GM18502 (cell line): Measurements from ENCODE around the gene CEMIP2.

Experiments
- ATAC-seq: cut with Tn5 transposase; IDR thresholded peaks from one replicate; pipeline ENCODE4 v1.9.1; 2021; ENCODE audit warnings: mild to moderate bottlenecking; ENCODE audit not compliant: unreplicated experiment, poor library complexity

CEMIP2 gene

GRCh38 chr9:71656496-71656895 is 111.8 kb downstream of the CEMIP2 start:
- ATAC-seq, result no peak

DNA sequence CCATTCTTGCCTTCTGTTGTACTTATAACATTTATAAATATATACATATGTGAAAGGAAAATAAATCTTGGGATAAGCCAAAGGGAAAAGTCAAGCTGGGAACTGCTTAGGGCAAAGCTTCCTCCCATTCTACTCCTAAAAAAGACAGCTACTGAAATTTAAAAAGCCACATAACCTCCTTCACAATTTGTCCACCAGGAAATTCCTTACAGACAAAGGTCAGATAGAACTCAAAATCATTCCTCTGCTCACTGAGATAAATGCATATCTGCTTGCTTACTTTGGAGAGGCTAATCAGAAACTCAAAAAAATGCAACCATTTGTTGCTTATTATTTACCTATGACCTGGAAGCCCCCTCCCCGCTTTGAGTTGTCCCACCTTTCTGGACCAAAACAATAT is 112.5 kb downstream of the CEMIP2 start:
- no peak for ATAC-seq

DNA sequence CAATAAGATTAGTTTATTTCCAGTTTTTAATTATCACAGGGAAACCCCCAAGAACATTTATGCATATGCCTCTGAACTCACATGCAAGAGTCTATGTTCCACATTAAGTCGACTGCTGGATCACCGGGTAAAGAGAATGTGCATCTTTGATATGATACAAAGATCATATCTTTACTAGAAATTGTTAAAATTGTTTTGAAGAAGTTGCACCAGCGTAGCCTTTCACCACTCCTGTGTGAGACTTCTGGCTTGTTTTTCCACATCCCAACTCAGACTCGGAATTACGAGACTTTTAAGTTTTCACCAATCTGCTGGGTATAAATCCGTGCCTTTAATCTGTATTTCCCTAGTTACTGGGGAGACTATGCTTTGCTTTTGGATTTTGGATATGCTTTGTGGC is 113.2 kb downstream of the CEMIP2 start:
- no peak for ATAC-seq

GRCh38 chr9:71652480-71652879 is 115.8 kb downstream of the CEMIP2 start:
- ATAC-seq, result no peak

GRCh38 chr9:71648453-71648852 is 119.9 kb downstream of the CEMIP2 start:
- ATAC-seq, result no peak

DNA sequence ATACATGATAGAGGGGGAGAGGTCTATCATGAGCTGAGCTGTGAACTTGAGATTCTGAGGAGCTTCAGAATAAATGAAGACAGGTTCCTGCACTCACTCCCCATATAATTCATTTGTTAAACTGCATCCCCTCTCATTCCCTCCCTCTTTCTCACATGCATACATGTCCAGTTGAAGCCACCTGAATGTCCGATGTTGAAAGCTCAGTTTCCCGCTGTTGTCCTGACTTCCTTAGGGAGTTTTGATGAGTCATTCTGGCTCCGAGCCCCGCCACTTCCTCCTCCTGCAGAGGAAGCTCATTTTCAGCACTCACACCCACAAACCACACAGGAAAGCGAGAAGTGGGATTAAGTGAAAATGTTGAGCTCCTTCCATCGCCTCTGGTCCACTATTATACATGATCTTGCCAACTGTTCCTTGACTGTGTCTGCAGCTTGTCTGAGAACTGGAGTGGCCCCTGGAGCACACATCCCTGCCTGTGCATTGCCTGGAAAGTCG is 121.2 kb downstream of the CEMIP2 start:
- ATAC-seq, result peak; percentile 78

GRCh38 chr9:71646131-71646530 is 122.2 kb downstream of the CEMIP2 start:
- ATAC-seq, result no peak

GRCh38 chr9:71644819-71645362 is 123.4 kb downstream of the CEMIP2 start:
- ATAC-seq, result no peak

DNA sequence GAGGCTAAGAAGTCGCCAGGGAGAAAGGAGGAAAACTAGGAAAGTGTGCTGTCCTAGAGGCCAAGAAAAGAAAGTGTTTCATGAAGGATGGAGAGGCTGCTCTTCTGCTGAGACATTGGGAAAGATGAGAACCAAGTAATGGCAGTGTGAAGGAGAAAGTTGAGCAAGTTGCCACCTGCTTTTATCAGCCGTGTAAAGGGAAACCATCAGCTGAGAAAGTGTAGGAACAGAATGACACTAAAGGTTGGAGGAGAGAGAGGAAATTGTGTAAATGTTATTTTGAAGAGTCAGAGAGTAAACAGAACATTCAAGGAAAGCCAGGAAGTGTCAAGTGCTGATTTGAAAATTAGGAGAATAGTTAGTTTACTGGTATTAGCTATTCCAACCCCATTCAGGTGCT is 125.0 kb downstream of the CEMIP2 start:
- ATAC-seq, result no peak

GRCh38 chr9:71642056-71642455 is 126.3 kb downstream of the CEMIP2 start:
- ATAC-seq, result no peak

- ATAC-seq, result no peak
Observed at GRCh38 chr9:71638627-71639026, 129.7 kb downstream of the CEMIP2 start.

GRCh38 chr9:71637926-71638325 is 130.4 kb downstream of the CEMIP2 start:
- ATAC-seq, result no peak

- ATAC-seq, result no peak
Observed at GRCh38 chr9:71637375-71637774, 130.9 kb downstream of the CEMIP2 start.

DNA sequence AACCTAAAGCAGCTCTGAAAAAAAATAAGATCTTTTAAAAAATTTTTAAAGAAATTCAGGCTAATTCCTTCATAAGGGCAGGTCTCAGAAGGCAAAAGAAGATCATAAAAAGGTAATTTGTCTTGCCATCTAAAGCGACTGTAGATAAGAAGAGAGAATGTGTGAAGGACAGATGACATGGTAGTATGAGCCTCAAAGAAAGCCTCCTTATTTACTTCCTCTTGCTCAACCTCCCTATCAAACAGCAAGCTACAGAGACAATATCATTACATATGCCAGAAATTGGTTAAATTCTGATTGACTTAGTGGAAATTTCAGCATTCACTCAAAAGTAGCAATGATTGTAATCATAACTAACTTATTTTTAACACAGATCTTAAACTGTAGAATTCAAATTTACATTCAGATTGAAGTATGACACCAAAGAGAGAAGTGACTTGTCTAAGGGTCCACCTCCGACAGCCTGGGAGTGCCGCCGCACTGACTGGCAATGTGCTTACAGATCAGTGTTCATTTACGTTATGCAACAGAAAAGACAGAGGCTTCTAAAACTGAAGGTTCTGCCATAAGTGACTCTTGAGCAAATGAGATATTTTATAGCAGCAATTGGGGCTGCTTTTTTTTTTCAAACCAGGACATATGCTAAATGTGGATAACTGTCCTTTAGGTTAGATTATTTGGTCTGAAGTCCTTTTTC is 132.0 kb downstream of the CEMIP2 start:
- ATAC-seq, result no peak

- ATAC-seq, result no peak
Observed at GRCh38 chr9:71634752-71635151, 133.6 kb downstream of the CEMIP2 start.
